Suprapubic skin (tissue), 4 donors: ENCODE measurements around the gene RRP1. TPM values are rescaled to one million over a fixed set of nuclear protein-coding genes. Genes with fewer than 3 reads are reported as not detected.

Source experiments
- DNase-seq, 2 donors: peaks; one replicate each; pipeline ENCODE4 v3.0.0-alpha.2; 2019; ENCODE audit warnings: low spot score in 2 of 2
- H3K27ac ChIP-seq: fragments of 200-600 bp; sonication (generic); one replicate; pipeline ENCODE4 v1.5.1; 2019
- H3K27me3 ChIP-seq: fragments of 200-600 bp; sonication (generic); one replicate; pipeline ENCODE4 v1.5.1; 2019
- H3K36me3 ChIP-seq: fragments of 200-600 bp; sonication (generic); one replicate; pipeline ENCODE4 v1.5.1; 2019
- H3K4me1 ChIP-seq: fragments of 200-600 bp; sonication (generic); one replicate; pipeline ENCODE4 v1.5.1; 2019
- H3K4me3 ChIP-seq: fragments of 200-600 bp; sonication (generic); one replicate; pipeline ENCODE4 v1.5.1; 2019; ENCODE audit warnings: mild to moderate bottlenecking
- H3K9me3 ChIP-seq: fragments of 200-600 bp; sonication (generic); one replicate; pipeline ENCODE4 v1.5.1; 2019
- CTCF ChIP-seq, 2 donors: fragments of 200-600 bp in 1 of 2; fragments of 450-650 bp in 1 of 2; sonication (generic) in 1 of 2; IDR thresholded peaks; one replicate each; pipeline ENCODE4 v1.5.1; 2016 to 2019; ENCODE audit warnings: antibody characterized with exemption in 2 of 2, mild to moderate bottlenecking in 1 of 2, moderate library complexity in 1 of 2
- EP300 ChIP-seq: sonication (generic); formaldehyde crosslinking; IDR thresholded peaks from one replicate; pipeline ENCODE4 v1.6.1; 2017; ENCODE audit warnings: antibody characterized with exemption
- POLR2A ChIP-seq, 2 donors: fragments of 450-650 bp; IDR thresholded peaks; one replicate each; pipeline ENCODE4 v1.6.1; 2017; ENCODE audit warnings: antibody characterized with exemption in 2 of 2, mild to moderate bottlenecking in 2 of 2, moderate library complexity in 2 of 2
- POLR2AphosphoS5 ChIP-seq, 3 donors: sonication (generic); formaldehyde crosslinking; IDR thresholded peaks; one replicate each; pipeline ENCODE4 v1.6.1; 2017; ENCODE audit warnings: antibody characterized with exemption in 3 of 3
- WGBS: methylation state at CpG from one replicate; pipeline ENCODE4 v1.1.5; 2018; 5-methylcytosine and 5-hydroxymethylcytosine counted together
- total RNA-seq, 4 donors: library from RNA; depleted of rRNA; stranded (reverse); fragments of >200 nt; gene quantifications; one replicate each; pipeline ENCODE4 v1.1.0, GENCODE V29; 2016

RRP1 gene
- total RNA-seq, 4 donors from 2014 or later: 22.5 to 34.6 (median 28.4) TPM

- DNase-seq: no peak
- WGBS: 79% methylated on average over 16 of the region's 19 CpGs
- H3K4me3 ChIP-seq: no peak overlapping the region
- no peak overlapping the region for H3K27ac ChIP-seq
- no peaks in the 10 kb centered on the region for H3K27me3 ChIP-seq
- H3K4me1 ChIP-seq: peaks cover 23% of the 10 kb centered on the region
- no peaks in the 10 kb centered on the region for H3K9me3 ChIP-seq
- TF ChIP-seq CTCF (IDR thresholded peaks at IDR 0.05) (no peak), EP300 (no peak), POLR2AphosphoS5 (IDR thresholded peaks at IDR 0.05) (no peak), POLR2A (IDR thresholded peaks at IDR 0.05) (no peak)
- peaks cover 9% of the 10 kb centered on the region for H3K36me3 ChIP-seq
These were observed 24.5 kb upstream of the RRP1 start for GRCh38 chr21:43764576-43765495.

GRCh38 chr21:43766734-43767497, 22.5 kb upstream of the RRP1 start:
- Histone ChIP-seq H3K9me3 (no peaks in the 10 kb centered on the region), H3K36me3 (no peaks in the 10 kb centered on the region), H3K4me3 (no peak overlapping the region), H3K27ac (no peak overlapping the region), H3K27me3 (no peaks in the 10 kb centered on the region), H3K4me1 (peaks cover 21% of the 10 kb centered on the region)
- peak in 1 of 3 donors; percentile 8 for TF ChIP-seq POLR2AphosphoS5 (IDR thresholded peaks at IDR 0.05)
- no peak for TF ChIP-seq EP300
- TF ChIP-seq POLR2A (IDR thresholded peaks at IDR 0.05): no peak
- no peak for TF ChIP-seq CTCF (IDR thresholded peaks at IDR 0.05)
- WGBS: 91% methylated on average over 27 of the region's 34 CpGs
- no peak for DNase-seq

- Histone ChIP-seq H3K4me1 (peaks cover 17% of the 10 kb centered on the region), H3K9me3 (no peaks in the 10 kb centered on the region), H3K27ac (peak overlapping the region; percentile 49), H3K36me3 (peaks cover under 1% of the 10 kb centered on the region), H3K27me3 (no peaks in the 10 kb centered on the region), H3K4me3 (no peak overlapping the region)
- WGBS: 83% methylated on average over 12 of the region's 15 CpGs
- DNase-seq: no peak
- no peak for TF ChIP-seq POLR2A (IDR thresholded peaks at IDR 0.05)
- TF ChIP-seq POLR2AphosphoS5 (IDR thresholded peaks at IDR 0.05): no peak
- TF ChIP-seq CTCF (IDR thresholded peaks at IDR 0.05): no peak
- TF ChIP-seq EP300: no peak
These were observed 21.8 kb upstream of the RRP1 start for GRCh38 chr21:43767498-43767983.

- H3K27me3 ChIP-seq: no peaks in the 10 kb centered on the region
- H3K36me3 ChIP-seq: peaks cover 8% of the 10 kb centered on the region
- DNase-seq: peak in 1 of 2 donors; percentile 75
- 53% methylated on average over 20 of the region's 34 CpGs for WGBS
- peak overlapping the region; percentile 49 for H3K27ac ChIP-seq
- H3K4me1 ChIP-seq: peaks cover 11% of the 10 kb centered on the region
- H3K9me3 ChIP-seq: no peaks in the 10 kb centered on the region
- no peak for TF ChIP-seq CTCF (IDR thresholded peaks at IDR 0.05)
- TF ChIP-seq POLR2A (IDR thresholded peaks at IDR 0.05): no peak
- no peak for TF ChIP-seq POLR2AphosphoS5 (IDR thresholded peaks at IDR 0.05)
- no peak overlapping the region for H3K4me3 ChIP-seq
These were observed 21.2 kb upstream of the RRP1 start for GRCh38 chr21:43767984-43768867.
